Stimulated activated naive CD8-positive, alpha-beta T cell treated with anti-CD3 and anti-CD28 coated beads, Interleukin-15, Interleukin-2, amounts not matched to agents 100 U/mL and 50 U/mL, for 24 hours (primary cell): Measurements from ENCODE around the gene BATF3.

Experiments used
- ATAC-seq: fragments of 150-1000 bp; cut with Tn5 transposase; one replicate; pipeline ENCODE4 v1.10.0; 2021
- DNase-seq: peaks from one replicate; pipeline ENCODE4 v3.0.0; 2021

The BATF3 gene

GRCh38 chr1:212684521-212685090 lies 15.0 kb downstream of the BATF3 start:
- DNase-seq (no peak), ATAC-seq (no peak)

- DNase-seq, result no peak
- ATAC-seq, result no peak
Observed at GRCh38 chr1:212684076-212684475, 15.6 kb downstream of the BATF3 start.

DNA sequence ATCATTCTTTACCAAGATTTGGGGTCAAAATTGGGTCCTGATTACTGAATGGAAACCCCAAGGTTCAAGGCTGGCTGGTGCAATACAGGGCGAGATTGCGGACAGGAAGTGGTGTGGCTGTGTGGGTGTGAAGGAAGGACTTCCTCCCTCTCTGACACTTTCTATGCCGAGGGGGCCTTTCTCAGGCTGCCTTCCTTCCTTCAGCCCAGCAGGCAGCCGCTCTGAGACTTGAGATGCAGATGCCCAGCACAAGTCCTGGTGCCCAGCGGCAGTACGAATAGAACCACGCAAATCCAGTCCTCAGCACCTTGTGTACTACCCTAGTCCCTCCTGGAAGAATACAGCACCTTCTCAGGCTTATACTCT lies 16.3 kb downstream of the BATF3 start:
- ATAC-seq, result peak; percentile 56
- DNase-seq, result peak; percentile 81

DNA sequence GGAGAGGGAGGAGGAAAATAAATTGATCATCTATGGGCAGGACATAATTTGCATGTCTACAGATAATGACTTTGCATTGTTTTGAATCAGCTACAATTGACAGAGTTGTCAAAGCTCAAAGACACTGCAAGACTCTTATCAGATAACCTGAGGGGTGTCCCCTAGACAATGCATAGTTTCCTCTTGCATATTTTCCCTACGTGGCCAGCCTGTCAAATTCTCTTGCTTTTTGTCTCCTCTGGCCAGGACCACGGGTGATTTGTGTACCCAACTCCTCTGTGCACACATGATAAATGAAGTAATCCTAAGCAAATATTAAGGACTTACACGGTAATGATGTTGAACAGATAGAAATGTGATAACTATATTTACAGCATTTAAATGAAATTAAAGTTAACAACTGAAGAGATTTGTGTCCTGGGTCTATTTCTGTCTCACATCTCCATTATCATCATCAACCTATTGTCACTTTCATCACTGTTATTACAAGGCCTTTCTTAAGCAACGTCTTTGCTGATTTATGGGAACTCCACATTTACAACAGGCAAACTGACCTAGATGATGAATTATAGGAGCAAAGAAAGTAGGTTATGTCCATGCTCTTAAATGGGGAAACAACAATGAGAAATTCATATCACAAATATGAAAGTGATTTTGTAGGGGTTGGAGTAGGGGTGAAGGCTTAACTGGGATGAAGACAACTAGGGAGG lies 18.8 kb downstream of the BATF3 start:
- DNase-seq, result no peak
- ATAC-seq, result peak; percentile 19

- ATAC-seq (peak; percentile 65), DNase-seq (peak; percentile 33)
Observed at GRCh38 chr1:212678456-212679410, 20.9 kb downstream of the BATF3 start.

- no peak for ATAC-seq
- DNase-seq, result no peak
Observed at GRCh38 chr1:212677573-212677972, 22.1 kb downstream of the BATF3 start.

DNA sequence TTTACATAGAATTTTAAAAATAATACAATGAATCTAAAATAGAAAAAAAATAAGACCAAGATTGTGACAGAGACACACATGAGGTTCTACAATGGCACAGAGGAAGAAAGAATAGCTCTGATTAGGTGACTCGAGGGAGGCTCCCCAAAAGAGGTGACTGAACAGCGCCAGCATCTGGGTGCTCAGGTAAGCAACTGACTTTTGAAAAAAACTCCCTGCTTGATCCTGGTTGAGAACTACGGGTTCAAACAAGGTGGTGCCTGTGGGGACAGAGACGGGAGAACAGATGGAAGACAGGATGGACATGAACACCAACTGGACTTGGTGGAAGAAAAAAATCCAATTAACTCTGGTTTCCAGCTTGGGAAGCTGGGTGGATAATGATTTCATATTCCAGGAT lies 22.5 kb downstream of the BATF3 start:
- no peak for DNase-seq
- ATAC-seq, result no peak

GRCh38 chr1:212675675-212676074 lies 24.0 kb downstream of the BATF3 start:
- ATAC-seq, result no peak

DNA sequence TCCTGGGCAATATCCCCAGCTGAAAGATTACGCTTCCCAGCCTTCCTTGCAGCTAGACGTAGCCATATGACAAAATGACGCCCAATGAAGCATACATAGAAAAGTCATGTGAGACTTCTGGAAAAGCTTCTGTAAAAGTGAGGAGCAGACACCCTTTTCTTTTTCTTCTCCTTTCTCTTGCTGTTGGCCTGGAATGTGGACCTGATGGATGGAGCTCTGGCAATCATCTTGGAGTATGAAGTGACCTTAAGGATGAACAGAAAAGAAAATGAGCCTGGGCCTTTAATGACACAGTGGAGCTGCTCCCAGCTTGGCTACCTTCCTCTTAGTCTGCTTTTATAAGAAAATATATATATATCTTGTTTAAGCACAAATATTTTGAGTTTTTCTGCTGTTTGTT lies 24.8 kb downstream of the BATF3 start:
- ATAC-seq (no peak), DNase-seq (no peak)

More at GRCh38 chr1:212675675-212676074, 24.0 kb downstream of the BATF3 start:
- no peak for DNase-seq

GRCh38 chr1:212671342-212672031 lies 28.2 kb downstream of the BATF3 start:
- ATAC-seq, result peak; percentile 42
- DNase-seq, result no peak

- no peak for ATAC-seq
Observed at GRCh38 chr1:212670882-212671281, 28.8 kb downstream of the BATF3 start.

DNA sequence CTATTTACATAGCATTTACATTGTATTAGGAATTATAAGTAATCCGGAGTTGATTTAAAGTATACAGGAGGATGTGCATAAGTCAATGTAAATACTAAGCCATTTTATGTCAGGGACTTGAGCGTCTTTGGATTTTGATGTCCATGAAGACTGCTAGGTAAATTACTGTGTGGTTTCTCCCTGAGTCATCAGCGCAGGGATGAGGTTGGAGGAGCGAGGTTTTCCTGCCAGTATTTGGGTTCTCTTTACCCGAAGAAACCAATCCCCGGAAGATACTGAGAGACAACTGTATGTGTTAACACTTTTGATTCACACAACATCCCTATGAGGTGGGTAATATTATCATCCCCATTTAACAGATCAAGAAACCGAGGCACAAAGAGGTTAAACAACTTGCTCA lies 29.3 kb downstream of the BATF3 start:
- ATAC-seq (no peak), DNase-seq (no peak)

More at GRCh38 chr1:212670882-212671281, 28.8 kb downstream of the BATF3 start:
- DNase-seq, result no peak

DNA sequence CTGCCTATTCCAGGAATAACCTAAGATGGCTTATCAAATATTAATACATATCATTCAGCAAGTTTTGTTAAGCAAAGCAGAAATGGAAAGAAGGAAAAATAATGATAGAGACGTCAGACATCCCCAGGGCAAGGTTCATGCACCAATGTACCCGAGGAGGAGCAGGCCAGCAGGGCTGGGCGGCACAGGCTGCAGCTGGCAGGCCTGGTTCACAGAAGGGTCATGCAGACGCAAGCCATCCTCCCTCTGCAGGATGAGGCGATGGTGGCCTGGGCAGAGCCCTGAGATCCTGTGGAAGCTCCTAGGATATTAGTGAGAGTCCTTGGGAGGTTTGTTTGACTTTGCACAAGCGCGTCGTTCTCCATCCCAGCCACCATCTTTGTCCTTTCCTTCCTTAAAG lies 30.0 kb downstream of the BATF3 start:
- no peak for DNase-seq
- ATAC-seq, result no peak

- DNase-seq (no peak), ATAC-seq (no peak)
Observed at GRCh38 chr1:212669102-212669501, 30.5 kb downstream of the BATF3 start.

DNA sequence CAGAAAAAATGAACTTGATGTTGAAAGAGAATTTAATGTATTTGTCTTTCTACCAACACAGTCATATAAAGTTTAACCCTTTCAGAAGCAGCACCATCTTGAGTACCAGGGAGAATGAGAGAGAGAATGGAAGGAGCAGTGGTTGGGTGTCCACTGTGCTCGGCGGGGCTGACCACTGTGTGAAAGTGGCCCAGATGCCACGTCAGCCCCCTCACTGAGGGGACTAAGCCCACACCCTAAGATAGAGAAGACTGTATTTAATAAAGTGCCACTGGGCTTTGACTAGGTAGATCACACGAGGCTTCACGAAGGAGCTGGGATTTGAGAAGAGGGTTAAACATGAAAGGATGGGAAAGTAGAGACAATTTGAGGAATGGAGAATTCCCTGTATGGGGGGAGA lies 31.2 kb downstream of the BATF3 start:
- DNase-seq, result no peak
- no peak for ATAC-seq

- ATAC-seq, result peak; percentile 37
- DNase-seq, result no peak
Observed at GRCh38 chr1:212667223-212668139, 32.2 kb downstream of the BATF3 start.

- DNase-seq (no peak), ATAC-seq (no peak)
Observed at GRCh38 chr1:212666116-212666775, 33.4 kb downstream of the BATF3 start.

DNA sequence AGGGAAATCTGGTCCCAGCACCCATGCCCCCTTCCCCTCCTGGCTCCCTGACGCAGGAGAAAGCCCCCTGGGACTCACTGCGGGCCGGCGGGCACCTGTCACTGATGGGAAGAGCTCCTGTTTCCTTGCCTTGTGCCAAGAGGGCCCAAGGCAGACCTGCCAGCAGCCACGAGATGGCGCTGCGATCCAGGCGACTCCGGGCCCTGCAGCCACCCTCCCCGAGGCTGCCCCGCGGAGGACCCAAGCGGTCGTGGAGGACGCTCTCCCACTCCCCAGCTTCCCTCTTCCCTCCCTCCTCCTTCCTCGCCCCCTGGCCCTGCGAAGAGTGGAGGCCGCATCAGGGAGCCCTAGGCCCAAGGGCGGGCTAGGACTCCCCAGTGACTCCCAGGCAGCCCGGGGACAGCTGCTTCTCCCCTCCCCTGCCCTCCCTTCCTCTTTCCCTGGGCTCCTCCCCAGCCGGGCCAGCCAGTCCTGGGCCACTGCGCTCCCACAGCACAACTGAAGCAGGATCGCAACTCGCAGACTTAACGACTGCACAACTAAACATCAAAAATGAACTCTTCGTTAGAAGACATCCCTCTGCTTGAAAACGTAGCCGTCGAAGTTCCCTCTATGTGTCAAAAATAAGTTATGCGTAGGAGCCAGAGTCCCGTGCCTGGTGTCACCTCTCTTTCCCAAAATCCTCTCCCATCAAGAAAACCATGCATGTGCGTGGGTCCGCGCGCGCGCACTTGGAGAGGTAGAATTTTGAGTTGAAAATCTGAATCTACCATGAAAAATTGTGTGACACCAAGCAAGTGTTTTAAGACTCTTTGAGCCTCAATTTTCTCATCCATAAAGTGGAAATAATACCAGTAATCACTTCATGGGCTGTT lies 34.2 kb downstream of the BATF3 start:
- ATAC-seq (peak; percentile 95), DNase-seq (peak; percentile 91)

DNA sequence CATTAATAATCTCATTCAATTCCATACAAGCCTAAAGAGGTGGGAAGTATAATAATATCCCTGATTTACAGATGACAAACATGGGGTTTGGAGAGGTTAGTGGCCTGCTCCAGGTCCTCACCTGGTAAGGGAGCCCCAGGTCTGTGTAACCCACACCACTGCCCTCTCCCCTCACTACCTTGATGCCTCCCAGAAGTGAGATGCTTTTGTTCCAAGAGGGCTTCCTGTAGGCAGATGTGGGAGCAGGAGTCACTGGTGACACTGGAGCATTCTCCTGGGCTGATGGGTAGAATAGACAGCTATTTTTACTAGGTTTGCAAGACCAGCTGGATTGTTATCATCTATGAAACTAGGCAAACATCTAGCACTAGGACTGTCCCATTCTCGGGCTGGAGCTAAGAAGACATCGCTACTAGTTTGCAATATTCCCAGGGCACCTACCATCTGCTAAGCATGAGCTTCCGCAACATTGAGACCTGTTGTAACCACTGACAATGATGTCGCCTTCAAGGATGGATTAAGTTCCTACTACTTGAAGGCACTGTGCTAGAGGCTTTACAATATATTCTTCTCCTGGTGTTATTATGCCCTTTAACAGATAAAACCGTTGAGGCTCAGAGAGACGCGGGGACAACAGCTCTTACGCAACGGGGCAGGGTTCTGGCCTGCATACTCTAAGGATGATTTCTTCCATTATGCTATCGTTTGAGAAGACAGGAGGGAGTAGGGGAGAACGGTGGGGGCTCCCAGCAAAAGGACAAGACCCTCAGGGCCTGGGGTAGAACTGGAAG lies 35.0 kb downstream of the BATF3 start:
- ATAC-seq, result no peak
- no peak for DNase-seq
